CD14-positive monocyte (primary cell): ENCODE data around the gene ZNF488. TPM values are rescaled to one million over a fixed set of nuclear protein-coding genes. Genes with fewer than 3 reads are reported as not detected.

Experiments
- DNase-seq, 3 donors: peaks; one replicate each; pipeline ENCODE4 v3.0.0-alpha.2; 2011 to 2022
- H2AFZ ChIP-seq: 2 replicates; pipeline ENCODE4 v1.6.0; 2012; ENCODE audit warnings: mild to moderate bottlenecking, low read depth, low read length, inconsistent platforms; ENCODE audit not compliant: insufficient read depth, poor library complexity, severe bottlenecking
- H3K27ac ChIP-seq, 2 donors: 1 replicate in 1 of 2; 2 replicates in 1 of 2; pipeline ENCODE4 v1.5.1; 2012 to 2013; ENCODE audit warnings: low read length in 2 of 2, control low read depth in 1 of 2, inconsistent platforms in 1 of 2, low read depth in 1 of 2, mild to moderate bottlenecking in 1 of 2
- H3K27me3 ChIP-seq, 2 donors: one replicate each; pipeline versions ENCODE4 v1.6.0 to v1.6.1; 2011 to 2013; ENCODE audit warnings: low read length in 2 of 2; ENCODE audit not compliant: control insufficient read depth in 2 of 2, insufficient read depth in 2 of 2
- H3K36me3 ChIP-seq, 2 donors: replicated peaks in 1 of 2; 1 replicate in 1 of 2; 2 replicates in 1 of 2; pipeline versions ENCODE4 v1.5.1 to v1.6.1; 2012 to 2013; ENCODE audit warnings: low read length in 2 of 2, control low read depth in 1 of 2, inconsistent platforms in 1 of 2, mild to moderate bottlenecking in 1 of 2; ENCODE audit not compliant: insufficient read depth in 2 of 2, control insufficient read depth in 1 of 2
- H3K4me1 ChIP-seq, 2 donors: 1 replicate in 1 of 2; 2 replicates in 1 of 2; pipeline versions ENCODE4 v1.5.1 to v1.6.1; 2012 to 2013; ENCODE audit warnings: low read length in 2 of 2, control low read depth in 1 of 2, inconsistent platforms in 1 of 2, mild to moderate bottlenecking in 1 of 2, moderate library complexity in 1 of 2; ENCODE audit not compliant: insufficient read depth in 2 of 2, control insufficient read depth in 1 of 2
- H3K4me2 ChIP-seq: replicated peaks from 2 replicates; pipeline ENCODE3; 2012; ENCODE audit warnings: low read length, moderate library complexity, mild to moderate bottlenecking; ENCODE audit not compliant: poor library complexity, severe bottlenecking; ENCODE audit errors: extremely low read depth
- H3K4me3 ChIP-seq, 3 experiments: fragments of 200-600 bp in 1 of 3; sonication (generic) in 1 of 3; replicated peaks in 1 of 3; 1 replicate in 2 of 3; 2 replicates in 1 of 3; pipeline ENCODE4 v1.5.1; 2011 to 2013; ENCODE audit warnings: low read length in 3 of 3, mild to moderate bottlenecking in 3 of 3, control low read depth in 2 of 3, low read depth in 2 of 3, inconsistent platforms in 1 of 3, moderate library complexity in 1 of 3
- H3K79me2 ChIP-seq: 2 replicates; pipeline ENCODE4 v1.6.0; 2012; ENCODE audit warnings: mild to moderate bottlenecking, control low read depth, inconsistent platforms, low read length, moderate library complexity; ENCODE audit not compliant: insufficient read depth
- H3K9ac ChIP-seq: 2 replicates; pipeline ENCODE4 v1.6.0; 2017; ENCODE audit warnings: low read length, mild to moderate bottlenecking; ENCODE audit not compliant: insufficient read depth, poor library complexity, severe bottlenecking
- H3K9me3 ChIP-seq, 2 donors: replicated peaks in 1 of 2; 1 replicate in 1 of 2; 2 replicates in 1 of 2; pipeline versions ENCODE4 v1.5.1 to v1.6.1; 2012 to 2013; ENCODE audit warnings: low read length in 2 of 2, control low read depth in 1 of 2; ENCODE audit not compliant: control insufficient read depth in 1 of 2, insufficient read depth in 1 of 2
- H4K20me1 ChIP-seq: 2 replicates; pipeline ENCODE4 v1.6.0; 2012; ENCODE audit warnings: mild to moderate bottlenecking, low read length, control low read depth, moderate library complexity; ENCODE audit not compliant: insufficient read depth
- H3K27ac Mint-ChIP-seq, 7 donors: one replicate each; pipeline ENCODE4 v1.8.0; 2020; ENCODE audit warnings: mild to moderate bottlenecking in 7 of 7, mixed read lengths in 7 of 7, moderate library complexity in 6 of 7, inconsistent platforms in 2 of 7
- H3K27me3 Mint-ChIP-seq, 3 donors: one replicate each; pipeline ENCODE4 v1.8.0; 2021 to 2022; ENCODE audit warnings: low read depth in 3 of 3, mild to moderate bottlenecking in 3 of 3, mixed read lengths in 3 of 3, moderate library complexity in 3 of 3, inconsistent platforms in 1 of 3
- H3K36me3 Mint-ChIP-seq, 2 donors: one replicate each; pipeline ENCODE4 v1.8.0; 2020; ENCODE audit warnings: mixed read lengths in 2 of 2, inconsistent platforms in 1 of 2, mild to moderate bottlenecking in 1 of 2
- H3K4me1 Mint-ChIP-seq: one replicate; pipeline ENCODE4 v1.8.0; 2020; ENCODE audit warnings: mild to moderate bottlenecking, mixed read lengths
- H3K4me3 Mint-ChIP-seq, 2 donors: one replicate each; pipeline ENCODE4 v1.8.0; 2020; ENCODE audit warnings: mild to moderate bottlenecking in 2 of 2, mixed read lengths in 2 of 2, moderate library complexity in 1 of 2
- H3K9me3 Mint-ChIP-seq, 7 donors: one replicate each; pipeline ENCODE4 v1.8.0; 2020 to 2022; ENCODE audit warnings: mixed read lengths in 7 of 7, mild to moderate bottlenecking in 6 of 7, moderate library complexity in 6 of 7, inconsistent platforms in 2 of 7
- WGBS: methylation state at CpG from one replicate; pipeline ENCODE4 v1.1.5; 2013; ENCODE audit warnings: missing lambda C conversion rate; ENCODE audit not compliant: insufficient coverage; 5-methylcytosine and 5-hydroxymethylcytosine counted together
- intact Hi-C, 2 donors: fragments of 100-400 bp; cut with micrococcal nuclease; formaldehyde crosslinking; loops; one replicate each; pipeline versions ENCODE4 v1.15.0 to v1.15.1; 2023
- polyA plus RNA-seq, 3 donors: library from polyadenylated mRNA; depleted of rRNA in 1 of 3; unstranded in 2 of 3; stranded (reverse) in 1 of 3; fragments of 300-500 nt in 2 of 3; fragments of >200 nt in 1 of 3; fragmentation: Illumina TruSeq in 2 of 3; gene quantifications; 1 replicate in 2 of 3; 2 replicates in 1 of 3; pipeline ENCODE4 v1.2.3, GENCODE V29; 2012 to 2021
- TF ChIP-seq, protein P1 (sequence below): fragments of 200-600 bp; IDR thresholded peaks from one replicate; pipeline ENCODE4 v1.8.0; 2022; ENCODE audit warnings: antibody characterized with exemption, mild to moderate bottlenecking

The ZNF488 gene
- polyA plus RNA-seq, 3 donors: not detected

DNA sequence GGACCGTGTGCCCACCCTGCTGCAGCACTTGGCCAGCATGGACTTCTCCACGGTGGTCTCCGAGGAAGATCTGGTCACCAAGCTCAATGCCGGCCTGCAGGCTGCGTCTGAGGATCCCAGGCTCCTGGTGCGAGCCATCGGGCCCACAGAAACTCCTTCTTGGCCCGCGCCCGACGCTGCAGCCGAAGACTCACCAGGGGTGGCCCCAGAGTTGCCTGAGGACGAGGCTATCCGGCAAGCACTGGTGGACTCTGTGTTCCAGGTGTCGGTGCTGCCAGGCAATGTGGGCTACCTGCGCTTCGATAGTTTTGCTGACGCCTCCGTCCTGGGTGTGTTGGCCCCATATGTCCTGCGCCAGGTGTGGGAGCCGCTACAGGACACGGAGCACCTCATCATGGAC is 34.6 kb downstream of the ZNF488 start:
- intact Hi-C loops: no loop called here
- Histone ChIP-seq H3K4me3 (no peak overlapping the region), H3K4me1 (no peaks in the 10 kb centered on the region), H3K36me3 (no peaks in the 10 kb centered on the region), H3K9me3 (no peaks in the 10 kb centered on the region), H2AFZ (no peak overlapping the region), H3K4me2 (no peak overlapping the region), H3K27ac (no peak overlapping the region), H3K79me2 (no peaks in the 10 kb centered on the region), H3K27me3 (no peaks in the 10 kb centered on the region), H3K9ac (no peak overlapping the region), H4K20me1 (no peaks in the 10 kb centered on the region)
- H3K27me3 Mint-ChIP-seq: peaks cover 0 to 6% (median 3%) of the 10 kb centered on the region in 3 donors
- H3K27ac Mint-ChIP-seq: no peak overlapping the region
- no peak for DNase-seq
- TF ChIP-seq, protein P1, sequence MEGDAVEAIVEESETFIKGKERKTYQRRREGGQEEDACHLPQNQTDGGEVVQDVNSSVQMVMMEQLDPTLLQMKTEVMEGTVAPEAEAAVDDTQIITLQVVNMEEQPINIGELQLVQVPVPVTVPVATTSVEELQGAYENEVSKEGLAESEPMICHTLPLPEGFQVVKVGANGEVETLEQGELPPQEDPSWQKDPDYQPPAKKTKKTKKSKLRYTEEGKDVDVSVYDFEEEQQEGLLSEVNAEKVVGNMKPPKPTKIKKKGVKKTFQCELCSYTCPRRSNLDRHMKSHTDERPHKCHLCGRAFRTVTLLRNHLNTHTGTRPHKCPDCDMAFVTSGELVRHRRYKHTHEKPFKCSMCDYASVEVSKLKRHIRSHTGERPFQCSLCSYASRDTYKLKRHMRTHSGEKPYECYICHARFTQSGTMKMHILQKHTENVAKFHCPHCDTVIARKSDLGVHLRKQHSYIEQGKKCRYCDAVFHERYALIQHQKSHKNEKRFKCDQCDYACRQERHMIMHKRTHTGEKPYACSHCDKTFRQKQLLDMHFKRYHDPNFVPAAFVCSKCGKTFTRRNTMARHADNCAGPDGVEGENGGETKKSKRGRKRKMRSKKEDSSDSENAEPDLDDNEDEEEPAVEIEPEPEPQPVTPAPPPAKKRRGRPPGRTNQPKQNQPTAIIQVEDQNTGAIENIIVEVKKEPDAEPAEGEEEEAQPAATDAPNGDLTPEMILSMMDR: no peak
- 98% methylated on average over 22 of the region's 22 CpGs for WGBS
- no peaks in the 10 kb centered on the region for H3K9me3 Mint-ChIP-seq
- H3K36me3 Mint-ChIP-seq: no peaks in the 10 kb centered on the region
- no peaks in the 10 kb centered on the region for H3K4me1 Mint-ChIP-seq
- no peak overlapping the region for H3K4me3 Mint-ChIP-seq

DNA sequence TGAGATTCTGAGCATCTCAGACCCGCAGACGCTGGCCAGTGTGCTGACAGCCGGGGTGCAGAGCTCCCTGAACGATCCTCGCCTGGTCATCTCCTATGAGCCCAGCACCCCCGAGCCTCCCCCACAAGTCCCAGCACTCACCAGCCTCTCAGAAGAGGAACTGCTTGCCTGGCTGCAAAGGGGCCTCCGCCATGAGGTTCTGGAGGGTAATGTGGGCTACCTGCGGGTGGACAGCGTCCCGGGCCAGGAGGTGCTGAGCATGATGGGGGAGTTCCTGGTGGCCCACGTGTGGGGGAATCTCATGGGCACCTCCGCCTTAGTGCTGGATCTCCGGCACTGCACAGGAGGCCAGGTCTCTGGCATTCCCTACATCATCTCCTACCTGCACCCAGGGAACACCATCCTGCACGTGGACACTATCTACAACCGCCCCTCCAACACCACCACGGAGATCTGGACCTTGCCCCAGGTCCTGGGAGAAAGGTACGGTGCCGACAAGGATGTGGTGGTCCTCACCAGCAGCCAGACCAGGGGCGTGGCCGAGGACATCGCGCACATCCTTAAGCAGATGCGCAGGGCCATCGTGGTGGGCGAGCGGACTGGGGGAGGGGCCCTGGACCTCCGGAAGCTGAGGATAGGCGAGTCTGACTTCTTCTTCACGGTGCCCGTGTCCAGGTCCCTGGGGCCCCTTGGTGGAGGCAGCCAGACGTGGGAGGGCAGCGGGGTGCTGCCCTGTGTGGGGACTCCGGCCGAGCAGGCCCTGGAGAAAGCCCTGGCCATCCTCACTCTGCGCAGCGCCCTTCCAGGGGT is 35.2 kb downstream of the ZNF488 start:
- H3K4me1 Mint-ChIP-seq: no peaks in the 10 kb centered on the region
- H4K20me1 ChIP-seq: no peaks in the 10 kb centered on the region
- H3K27me3 ChIP-seq: no peaks in the 10 kb centered on the region
- no peak overlapping the region for H3K27ac ChIP-seq
- H3K4me3 ChIP-seq: no peak overlapping the region
- TF ChIP-seq, protein P1: no peak
- H3K79me2 ChIP-seq: no peaks in the 10 kb centered on the region
- H3K4me1 ChIP-seq: no peaks in the 10 kb centered on the region
- no peak overlapping the region for H3K9ac ChIP-seq
- H3K36me3 ChIP-seq: no peaks in the 10 kb centered on the region
- peaks cover 0 to 6% (median 3%) of the 10 kb centered on the region in 3 donors for H3K27me3 Mint-ChIP-seq
- no peak overlapping the region for H2AFZ ChIP-seq
- no peaks in the 10 kb centered on the region for H3K9me3 Mint-ChIP-seq
- H3K9me3 ChIP-seq: no peaks in the 10 kb centered on the region
- no peak overlapping the region for H3K4me3 Mint-ChIP-seq
- WGBS: 91% methylated on average over 26 of the region's 36 CpGs
- H3K36me3 Mint-ChIP-seq: no peaks in the 10 kb centered on the region
- H3K4me2 ChIP-seq: no peak overlapping the region
- no peak overlapping the region for H3K27ac Mint-ChIP-seq
- intact Hi-C loops: no loop called here
- no peak for DNase-seq
